DND-41 (cell line): ENCODE data around the gene HDAC6.

ENCODE experiments used
- ATAC-seq: fragments of 200-7000 bp; cut with Tn5 transposase; 3 replicates; pipeline ENCODE4 v1.9.1; 2021; ENCODE audit warnings: low read depth; ENCODE audit not compliant: insufficient read depth
- DNase-seq: peaks from one replicate; pipeline ENCODE4 v3.0.0-alpha.2; 2020
- H2AFZ ChIP-seq: 2 replicates; pipeline ENCODE4 v1.6.0; 2012; ENCODE audit warnings: low read depth, low read length
- H3K27ac ChIP-seq: 2 replicates; pipeline ENCODE4 v1.5.1; 2012; ENCODE audit warnings: low read length, inconsistent platforms
- H3K27me3 ChIP-seq: fragments of 200-600 bp; sonication (generic); 2 replicates; pipeline ENCODE4 v1.6.0; 2012; ENCODE audit warnings: low read length, mild to moderate bottlenecking, inconsistent platforms; ENCODE audit not compliant: insufficient read depth, poor library complexity
- H3K36me3 ChIP-seq: 2 replicates; pipeline ENCODE4 v1.5.1; 2012; ENCODE audit warnings: low read length, inconsistent platforms; ENCODE audit not compliant: insufficient read depth
- H3K4me1 ChIP-seq: 2 replicates; pipeline ENCODE4 v1.5.1; 2012; ENCODE audit warnings: mild to moderate bottlenecking, low read length; ENCODE audit not compliant: insufficient read depth
- H3K4me2 ChIP-seq: 2 replicates; pipeline ENCODE4 v1.6.0; 2012; ENCODE audit warnings: mild to moderate bottlenecking, moderate library complexity, low read length, inconsistent platforms; ENCODE audit not compliant: insufficient read depth
- H3K4me3 ChIP-seq, 2 experiments: fragments of 200-600 bp in 1 of 2; shearing (Covaris generic) in 1 of 2; 2 replicates each; pipeline ENCODE4 v1.5.1; 2012 to 2016; ENCODE audit warnings: inconsistent platforms in 2 of 2, low read length in 2 of 2, mild to moderate bottlenecking in 2 of 2, low read depth in 1 of 2, moderate library complexity in 1 of 2
- H3K79me2 ChIP-seq: 2 replicates; pipeline ENCODE4 v1.6.0; 2012; ENCODE audit warnings: low read length, inconsistent platforms; ENCODE audit not compliant: insufficient read depth
- H3K9ac ChIP-seq: 2 replicates; pipeline ENCODE4 v1.6.0; 2012; ENCODE audit warnings: low read depth, mild to moderate bottlenecking, inconsistent platforms, low read length, moderate library complexity
- H3K9me3 ChIP-seq: 2 replicates; pipeline ENCODE4 v1.5.1; 2012; ENCODE audit warnings: low read length, moderate library complexity, mild to moderate bottlenecking, inconsistent platforms; ENCODE audit not compliant: insufficient read depth, severe bottlenecking
- H4K20me1 ChIP-seq: 2 replicates; pipeline ENCODE4 v1.6.0; 2012; ENCODE audit warnings: low read length; ENCODE audit not compliant: insufficient read depth
- EZH2 ChIP-seq: IDR thresholded peaks from 3 replicates; pipeline ENCODE4 v1.6.1; 2012; ENCODE audit warnings: borderline replicate concordance, low read depth, mild to moderate bottlenecking, moderate library complexity, low read length, inconsistent platforms; ENCODE audit not compliant: severe bottlenecking
- TF ChIP-seq, protein P1 (sequence below): IDR thresholded peaks from 2 replicates; pipeline ENCODE4 v1.5.1; 2012; ENCODE audit warnings: borderline replicate concordance, low read length, moderate library complexity, mild to moderate bottlenecking; ENCODE audit not compliant: poor library complexity, severe bottlenecking; ENCODE audit errors: extremely low read depth

The HDAC6 gene

DNA sequence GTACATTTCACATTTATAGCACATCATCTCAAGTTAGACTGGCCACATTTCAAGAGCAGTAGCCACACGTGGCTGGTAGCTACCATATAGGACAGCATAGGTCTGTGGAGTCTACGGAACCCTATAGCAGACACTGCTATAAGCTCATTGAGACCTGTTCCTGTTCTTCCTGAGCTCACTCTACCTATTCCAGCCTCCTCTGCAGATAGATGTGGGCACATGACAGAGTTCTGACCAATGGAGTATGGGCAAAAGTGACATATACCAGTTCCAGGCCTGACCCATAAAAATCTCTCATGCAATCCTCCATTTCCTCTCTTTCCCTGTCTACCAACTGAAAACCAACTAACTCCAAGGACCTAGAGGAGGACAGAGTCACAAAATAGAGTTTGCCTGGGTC, 3.5 kb upstream of the HDAC6 start:
- Histone ChIP-seq H3K27ac (no peak overlapping the region), H3K9ac (no peak overlapping the region), H3K36me3 (no peaks in the 10 kb centered on the region), H3K79me2 (peaks cover 5% of the 10 kb centered on the region), H3K4me2 (no peak overlapping the region), H3K4me1 (peaks cover 19% of the 10 kb centered on the region), H3K27me3 (no peaks in the 10 kb centered on the region), H3K4me3 (no peak overlapping the region), H2AFZ (no peak overlapping the region), H3K9me3 (no peaks in the 10 kb centered on the region), H4K20me1 (no peaks in the 10 kb centered on the region)
- DNase-seq, result no peak
- TF ChIP-seq, protein P1, sequence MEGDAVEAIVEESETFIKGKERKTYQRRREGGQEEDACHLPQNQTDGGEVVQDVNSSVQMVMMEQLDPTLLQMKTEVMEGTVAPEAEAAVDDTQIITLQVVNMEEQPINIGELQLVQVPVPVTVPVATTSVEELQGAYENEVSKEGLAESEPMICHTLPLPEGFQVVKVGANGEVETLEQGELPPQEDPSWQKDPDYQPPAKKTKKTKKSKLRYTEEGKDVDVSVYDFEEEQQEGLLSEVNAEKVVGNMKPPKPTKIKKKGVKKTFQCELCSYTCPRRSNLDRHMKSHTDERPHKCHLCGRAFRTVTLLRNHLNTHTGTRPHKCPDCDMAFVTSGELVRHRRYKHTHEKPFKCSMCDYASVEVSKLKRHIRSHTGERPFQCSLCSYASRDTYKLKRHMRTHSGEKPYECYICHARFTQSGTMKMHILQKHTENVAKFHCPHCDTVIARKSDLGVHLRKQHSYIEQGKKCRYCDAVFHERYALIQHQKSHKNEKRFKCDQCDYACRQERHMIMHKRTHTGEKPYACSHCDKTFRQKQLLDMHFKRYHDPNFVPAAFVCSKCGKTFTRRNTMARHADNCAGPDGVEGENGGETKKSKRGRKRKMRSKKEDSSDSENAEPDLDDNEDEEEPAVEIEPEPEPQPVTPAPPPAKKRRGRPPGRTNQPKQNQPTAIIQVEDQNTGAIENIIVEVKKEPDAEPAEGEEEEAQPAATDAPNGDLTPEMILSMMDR, result no peak
- TF ChIP-seq EZH2, result no peak
- no peak for ATAC-seq

DNA sequence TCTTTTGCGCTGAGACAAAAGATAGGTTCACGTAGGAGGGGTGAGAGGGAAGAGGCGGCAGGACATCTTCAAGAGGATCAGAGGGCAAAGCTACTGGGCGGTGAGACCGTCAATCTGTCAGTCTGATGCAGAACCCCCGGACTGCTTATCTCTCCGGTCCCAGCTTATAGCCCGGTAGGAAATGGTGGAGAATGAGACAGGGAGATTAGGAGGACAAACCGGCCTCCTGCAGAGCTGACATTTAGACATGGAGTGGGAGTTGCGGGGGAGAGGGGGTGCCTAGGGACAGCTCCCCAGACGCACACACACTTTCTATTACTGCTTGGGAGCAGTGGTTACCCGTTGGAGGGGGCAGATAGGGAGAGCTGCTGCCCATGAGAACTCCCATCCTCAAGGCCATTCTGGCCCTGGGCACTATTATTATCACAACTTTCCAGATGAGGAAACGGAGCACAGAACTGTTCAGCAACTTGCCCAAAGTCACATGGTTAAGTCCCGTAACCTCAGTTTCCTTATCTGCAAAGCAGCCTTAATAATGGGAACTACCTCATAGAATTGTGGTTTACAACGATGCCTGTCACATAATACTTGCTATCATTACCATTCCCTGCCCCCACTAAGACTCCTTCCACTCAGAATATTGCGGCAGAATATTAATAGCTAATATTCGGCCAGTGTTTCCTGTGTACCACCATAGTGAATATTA, 1.1 kb upstream of the HDAC6 start:
- no peaks in the 10 kb centered on the region for H4K20me1 ChIP-seq
- H3K9me3 ChIP-seq, result no peaks in the 10 kb centered on the region
- H3K9ac ChIP-seq, result peak overlapping the region; percentile 85
- H3K4me1 ChIP-seq, result peaks cover 19% of the 10 kb centered on the region
- peaks cover 5% of the 10 kb centered on the region for H3K79me2 ChIP-seq
- H3K27me3 ChIP-seq, result no peaks in the 10 kb centered on the region
- DNase-seq (no peak), ATAC-seq (no peak)
- H2AFZ ChIP-seq, result peak overlapping the region; percentile 92
- TF ChIP-seq, protein P1, result no peak
- no peak for TF ChIP-seq EZH2
- peak overlapping the region; percentile 67 to 89; a peak in 3 of 4 replicates for H3K4me3 ChIP-seq
- H3K27ac ChIP-seq, result peak overlapping the region; percentile 93
- peak overlapping the region; percentile 92 for H3K4me2 ChIP-seq
- H3K36me3 ChIP-seq, result peaks cover 9% of the 10 kb centered on the region

DNA sequence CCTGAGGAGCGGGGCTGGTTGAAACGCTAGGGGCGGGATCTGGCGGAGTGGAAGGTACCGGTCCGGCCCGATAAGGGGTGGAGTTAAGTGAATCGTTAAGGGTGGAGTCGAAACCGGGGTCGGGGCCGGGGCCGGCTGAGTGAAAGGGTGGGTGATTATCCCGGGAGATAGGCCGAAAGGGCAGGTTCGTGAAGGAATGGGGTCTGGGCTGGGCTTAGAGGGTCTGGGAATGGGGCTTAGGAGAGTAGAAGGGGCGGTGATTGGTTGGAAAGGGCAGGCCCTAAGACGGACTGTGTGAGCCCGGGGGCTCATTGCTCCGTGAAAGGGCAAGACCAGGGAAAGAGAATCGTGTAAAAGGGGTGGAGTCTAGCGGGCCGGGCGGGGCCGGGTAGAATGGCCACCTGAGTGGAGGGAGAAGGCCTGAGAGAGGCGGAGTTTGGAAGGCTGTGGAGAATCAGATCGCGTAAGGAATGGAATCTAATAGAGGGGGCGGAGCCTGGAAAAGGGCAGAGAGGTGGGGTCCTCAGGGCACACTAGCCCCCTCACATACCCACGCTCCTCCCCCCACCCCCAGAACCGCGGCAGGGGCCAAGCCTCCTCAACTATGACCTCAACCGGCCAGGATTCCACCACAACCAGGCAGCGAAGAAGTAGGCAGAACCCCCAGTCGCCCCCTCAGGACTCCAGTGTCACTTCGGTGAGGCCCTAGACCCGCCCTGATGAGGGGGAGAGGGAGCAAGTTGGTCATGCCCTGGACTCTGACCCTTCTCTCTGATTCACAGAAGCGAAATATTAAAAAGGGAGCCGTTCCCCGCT, 430 bp downstream of the HDAC6 start:
- Histone ChIP-seq H3K27ac (peak overlapping the region; percentile 88), H2AFZ (peak overlapping the region; percentile 78), H3K79me2 (peaks cover 5% of the 10 kb centered on the region), H3K4me2 (peak overlapping the region; percentile 78), H3K4me3 (peak overlapping the region; percentile 59 to 74; a peak in 3 of 4 replicates), H3K27me3 (no peaks in the 10 kb centered on the region), H3K9ac (peak overlapping the region; percentile 86), H4K20me1 (no peaks in the 10 kb centered on the region), H3K36me3 (peaks cover 9% of the 10 kb centered on the region), H3K9me3 (no peaks in the 10 kb centered on the region), H3K4me1 (peaks cover 19% of the 10 kb centered on the region)
- ATAC-seq (peak; percentile 38), DNase-seq (peak; percentile 74)
- TF ChIP-seq EZH2, result no peak
- TF ChIP-seq, protein P1, result no peak
